ENCODE results near the gene RAB36. TPM values are rescaled to one million over a fixed set of nuclear protein-coding genes. Genes with fewer than 3 reads are reported as not detected.

RAB36 gene
- total and polyA plus RNA-seq, 5 experiments from 2014 or later, result 0.66 to 2.0 (median 1.1) TPM

Other genes starting within 250 kb of the RAB36 start
- gene GNAZ, start 75.0 kb upstream of the RAB36 start, total RNA-seq, result under 1 TPM; 0.30 to 0.68 TPM
- gene GNAZ, start 75.0 kb upstream of the RAB36 start, polyA plus RNA-seq, result under 1 TPM in 1 of 3 donors, not detected in 2; 0.48 TPM
- gene RSPH14, start 3.5 kb upstream of the RAB36 start, total RNA-seq, result under 1 TPM in 1 of 2 experiments, not detected in 1; 0.77 TPM
- gene RSPH14, start 3.5 kb upstream of the RAB36 start, polyA plus RNA-seq, result under 1 TPM in 1 of 3 donors, not detected in 2; 0.26 TPM
- gene BCR, start 35.0 kb downstream of the RAB36 start, total RNA-seq, result 10 to 100 TPM; 72.1 to 76.9 TPM
- 10 to 100 TPM in 1 of 3 donors, 1 to 10 TPM in 2; 3.8 to 18.3 (median 5.6) TPM for gene BCR, start 35.0 kb downstream of the RAB36 start, polyA plus RNA-seq

Data from naive thymus-derived CD8-positive, alpha-beta T cell (primary cell).